PC-9 (cell line): ENCODE data around the gene TRPV3. TPM values are rescaled to one million over a fixed set of nuclear protein-coding genes. Genes with fewer than 3 reads are reported as not detected.

Experiments
- BruUV-seq: library from RNA; stranded (reverse); fragments of 400-500 nt; replicated peaks from 2 replicates; lab custom pipeline; 2021; lab: Mats Ljungman, UMichigan
- CTCF ChIA-PET: fragments of 300-600 bp; sonication (Branson Sonifier 250); formaldehyde crosslinking; loops from one replicate; lab custom pipeline; 2022; ENCODE audit warnings: antibody characterized with exemption; lab: Charles Lee
- POLR2A ChIA-PET: fragments of 300-600 bp; sonication (Branson Sonifier 250); formaldehyde crosslinking; loops from one replicate; lab custom pipeline; 2022; ENCODE audit warnings: antibody characterized with exemption; ENCODE audit not compliant: unreplicated experiment; lab: Charles Lee
- DNase-seq, 2 experiments: peaks; one replicate each; pipeline versions ENCODE4 v3.0.0 to v3.0.0-alpha.2; 2015 to 2022; ENCODE audit warnings: mixed read lengths in 1 of 2
- H2AFZ ChIP-seq: fragments of 200-600 bp; sonication (generic); 2 replicates; pipeline ENCODE4 v1.8.1; 2017; ENCODE audit warnings: antibody characterized with exemption
- H3F3A ChIP-seq: fragments of 200-600 bp; sonication (generic); 2 replicates; pipeline ENCODE4 v1.8.1; 2017; ENCODE audit warnings: antibody characterized with exemption, mild to moderate bottlenecking, low read depth; ENCODE audit not compliant: insufficient read depth
- H3K27ac ChIP-seq: fragments of 200-600 bp; sonication (generic); 2 replicates; pipeline ENCODE4 v1.6.1; 2016; ENCODE audit warnings: mixed run types
- H3K27me3 ChIP-seq: fragments of 200-600 bp; sonication (generic); 2 replicates; pipeline ENCODE4 v1.6.1; 2016; ENCODE audit warnings: low read depth, mixed run types; ENCODE audit not compliant: insufficient read depth
- H3K36me3 ChIP-seq: fragments of 200-600 bp; sonication (generic); 2 replicates; pipeline ENCODE4 v1.6.1; 2016; ENCODE audit warnings: low read depth, mixed run types
- H3K4me1 ChIP-seq: fragments of 200-600 bp; sonication (generic); replicated peaks from 2 replicates; pipeline ENCODE4 v1.6.1; 2016; ENCODE audit warnings: mixed run types; ENCODE audit not compliant: insufficient read depth
- H3K4me2 ChIP-seq: fragments of 200-600 bp; sonication (generic); 2 replicates; pipeline ENCODE4 v1.6.1; 2017; ENCODE audit warnings: mixed run types
- H3K4me3 ChIP-seq: fragments of 200-600 bp; sonication (generic); 2 replicates; pipeline ENCODE4 v1.6.1; 2016; ENCODE audit warnings: mixed run types
- H3K79me2 ChIP-seq: fragments of 200-600 bp; sonication (generic); 2 replicates; pipeline ENCODE4 v1.6.1; 2017; ENCODE audit warnings: low read depth, mixed run types
- H3K9me2 ChIP-seq: fragments of 200-600 bp; sonication (generic); 2 replicates; pipeline ENCODE4 v1.8.1; 2017; ENCODE audit warnings: mild to moderate bottlenecking; ENCODE audit not compliant: insufficient read depth
- H3K9me3 ChIP-seq: fragments of 200-600 bp; sonication (generic); 2 replicates; pipeline ENCODE4 v1.8.1; 2016; ENCODE audit warnings: low read depth; ENCODE audit not compliant: insufficient read depth
- H4K20me1 ChIP-seq: fragments of 200-600 bp; sonication (generic); 2 replicates; pipeline ENCODE4 v1.8.1; 2017; ENCODE audit not compliant: insufficient read depth
- EZH2 ChIP-seq: fragments of 200-600 bp; sonication (generic); IDR thresholded peaks from 2 replicates; pipeline ENCODE4 v1.8.0; 2017; ENCODE audit warnings: antibody characterized with exemption, low read depth
- intact Hi-C: fragments of 100-400 bp; cut with micrococcal nuclease; formaldehyde crosslinking; loops from one replicate; pipeline ENCODE4 v1.10.0; 2022; ENCODE audit not compliant: unreplicated experiment
- total RNA-seq: library from RNA; stranded (reverse); gene quantifications from 2 replicates; pipeline ENCODE4 v1.2.3, GENCODE V29; 2021
- TF ChIP-seq, protein P1 (sequence below): fragments of 200-600 bp; sonication (generic); conservative IDR thresholded peaks from 2 replicates; pipeline ENCODE4 v1.6.1; 2017; ENCODE audit warnings: mixed run types, antibody characterized with exemption, mild to moderate bottlenecking, moderate library complexity

TRPV3 gene
- total RNA-seq, 1 experiment from 2014 or later: 1.9 TPM

DNA sequence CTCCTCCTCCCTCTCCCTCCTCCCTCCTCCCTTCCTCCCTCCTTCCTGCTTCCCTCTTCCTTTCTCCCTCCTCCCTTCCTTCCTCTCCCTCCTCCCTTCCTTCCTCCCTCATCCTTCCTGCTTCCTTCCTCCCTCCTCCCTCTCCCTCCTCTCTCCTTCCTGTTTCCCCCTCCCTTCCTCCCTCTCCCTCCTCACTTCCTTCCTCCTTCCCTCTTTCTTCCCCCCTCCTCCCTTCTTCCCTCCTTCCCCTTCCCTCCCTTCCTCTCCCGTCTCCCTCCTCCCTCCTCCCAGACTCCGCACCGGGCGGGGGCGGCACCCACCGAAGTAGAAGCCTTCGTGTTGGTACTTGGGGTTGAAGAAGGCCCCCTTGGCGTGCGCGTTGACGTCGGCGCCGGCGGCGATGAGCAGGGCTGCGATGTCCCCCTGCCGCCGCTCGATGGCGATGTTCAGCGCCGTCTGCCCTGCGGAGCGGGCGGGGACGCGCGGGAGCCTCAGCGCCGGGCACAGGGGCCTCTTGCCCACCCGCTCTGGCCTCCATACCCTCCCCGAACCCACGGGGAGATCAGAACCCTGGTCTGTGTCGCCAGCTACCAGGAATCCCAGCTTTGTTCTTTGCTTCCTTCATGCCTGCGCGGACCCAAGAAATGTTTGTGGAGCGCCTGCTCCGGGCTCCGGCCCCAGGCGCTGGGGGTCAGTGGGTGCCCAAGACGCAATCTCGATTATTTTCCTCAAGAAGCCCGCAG lies 22.2 kb downstream of the TRPV3 start:
- no peaks in the 10 kb centered on the region for H3K9me2 ChIP-seq
- H3F3A ChIP-seq: no peaks in the 10 kb centered on the region
- no peaks in the 10 kb centered on the region for H3K27me3 ChIP-seq
- H3K79me2 ChIP-seq: no peaks in the 10 kb centered on the region
- ChIA-PET CTCF (interaction anchor here (0.6 kb wide), 1 partner anchor 87 kb away, joined by 4 read pairs; no protein-coding TSS in a partner anchor), POLR2A (no interaction called here)
- no peak for DNase-seq
- no peaks in the 10 kb centered on the region for H4K20me1 ChIP-seq
- H3K4me2 ChIP-seq: no peak overlapping the region
- no peak overlapping the region for H2AFZ ChIP-seq
- TF ChIP-seq, protein P1, sequence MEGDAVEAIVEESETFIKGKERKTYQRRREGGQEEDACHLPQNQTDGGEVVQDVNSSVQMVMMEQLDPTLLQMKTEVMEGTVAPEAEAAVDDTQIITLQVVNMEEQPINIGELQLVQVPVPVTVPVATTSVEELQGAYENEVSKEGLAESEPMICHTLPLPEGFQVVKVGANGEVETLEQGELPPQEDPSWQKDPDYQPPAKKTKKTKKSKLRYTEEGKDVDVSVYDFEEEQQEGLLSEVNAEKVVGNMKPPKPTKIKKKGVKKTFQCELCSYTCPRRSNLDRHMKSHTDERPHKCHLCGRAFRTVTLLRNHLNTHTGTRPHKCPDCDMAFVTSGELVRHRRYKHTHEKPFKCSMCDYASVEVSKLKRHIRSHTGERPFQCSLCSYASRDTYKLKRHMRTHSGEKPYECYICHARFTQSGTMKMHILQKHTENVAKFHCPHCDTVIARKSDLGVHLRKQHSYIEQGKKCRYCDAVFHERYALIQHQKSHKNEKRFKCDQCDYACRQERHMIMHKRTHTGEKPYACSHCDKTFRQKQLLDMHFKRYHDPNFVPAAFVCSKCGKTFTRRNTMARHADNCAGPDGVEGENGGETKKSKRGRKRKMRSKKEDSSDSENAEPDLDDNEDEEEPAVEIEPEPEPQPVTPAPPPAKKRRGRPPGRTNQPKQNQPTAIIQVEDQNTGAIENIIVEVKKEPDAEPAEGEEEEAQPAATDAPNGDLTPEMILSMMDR: no peak
- TF ChIP-seq EZH2: no peak
- H3K4me3 ChIP-seq: no peak overlapping the region
- H3K36me3 ChIP-seq: no peaks in the 10 kb centered on the region
- no TSS peak for BruUV-seq
- H3K27ac ChIP-seq: no peak overlapping the region
- no peaks in the 10 kb centered on the region for H3K4me1 ChIP-seq
- H3K9me3 ChIP-seq: no peaks in the 10 kb centered on the region
- intact Hi-C loops: no loop called here

- Histone ChIP-seq H2AFZ (no peak overlapping the region), H3K27ac (no peak overlapping the region), H3K79me2 (no peaks in the 10 kb centered on the region), H3K9me2 (no peaks in the 10 kb centered on the region), H4K20me1 (no peaks in the 10 kb centered on the region), H3F3A (no peaks in the 10 kb centered on the region), H3K27me3 (no peaks in the 10 kb centered on the region), H3K4me3 (no peak overlapping the region), H3K36me3 (no peaks in the 10 kb centered on the region), H3K4me2 (no peak overlapping the region), H3K9me3 (no peaks in the 10 kb centered on the region), H3K4me1 (no peaks in the 10 kb centered on the region)
- ChIA-PET POLR2A (interaction anchor here (0.6 kb wide), 1 partner anchor 1139 kb away, joined by 4 read pairs; no protein-coding TSS in a partner anchor), CTCF (no interaction called here)
- intact Hi-C loops: no loop called here
- TF ChIP-seq, protein P1: no peak
- no peak for TF ChIP-seq EZH2
- no peak for DNase-seq
- no TSS peak for BruUV-seq
Observed at GRCh38 chr17:3534881-3535252, 22.7 kb downstream of the TRPV3 start.

GRCh38 chr17:3533752-3534151 lies 23.9 kb downstream of the TRPV3 start:
- POLR2A ChIA-PET: no interaction called here
- Histone ChIP-seq H3K27me3 (no peaks in the 10 kb centered on the region), H4K20me1 (no peaks in the 10 kb centered on the region), H3F3A (no peaks in the 10 kb centered on the region), H3K4me1 (peaks cover 6% of the 10 kb centered on the region; the same call in 1 of the 2 replicates), H3K27ac (no peak overlapping the region), H3K9me3 (no peaks in the 10 kb centered on the region), H3K4me2 (no peak overlapping the region), H3K4me3 (no peak overlapping the region), H3K9me2 (no peaks in the 10 kb centered on the region), H2AFZ (no peak overlapping the region), H3K79me2 (no peaks in the 10 kb centered on the region), H3K36me3 (no peaks in the 10 kb centered on the region)
- intact Hi-C loops: no loop called here
- no TSS peak for BruUV-seq
- TF ChIP-seq EZH2: no peak
- TF ChIP-seq, protein P1: no peak
- no peak for DNase-seq
- CTCF ChIA-PET: no interaction called here
